Measurements from ENCODE around the gene OR6C75.

Gene OR6C75

DNA sequence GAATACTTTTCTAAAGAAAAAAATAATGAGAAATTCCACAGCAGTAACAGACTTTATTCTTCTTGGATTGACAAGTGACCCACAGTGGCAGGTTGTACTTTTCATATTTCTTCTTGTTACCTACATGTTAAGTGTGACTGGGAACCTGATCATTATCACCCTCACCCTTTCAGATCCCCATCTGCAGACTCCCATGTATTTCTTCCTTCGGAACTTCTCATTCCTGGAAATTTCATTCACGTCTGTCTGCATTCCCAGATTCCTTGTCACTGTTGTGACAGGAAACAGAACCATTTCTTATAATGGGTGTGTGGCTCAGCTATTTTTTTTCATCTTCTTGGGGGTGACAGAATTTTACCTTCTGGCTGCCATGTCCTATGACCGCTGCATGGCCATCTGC is 2.3 kb downstream of the OR6C75 start:
- Histone ChIP-seq H3K36me3 (ENCODE audit: control insufficient read depth, insufficient read depth, low read length) (no peaks in the 10 kb centered on the region), H3K4me3 (replicated peaks; ENCODE audit: low read depth, low read length) (no peak overlapping the region), H3K27me3 (replicated peaks; ENCODE audit: control insufficient read depth, insufficient read depth, low read length) (no peaks in the 10 kb centered on the region)
- no peak for DNase-seq (ENCODE audit: extremely low read depth, insufficient read length)
- no peak for TF ChIP-seq CTCF (IDR thresholded peaks at IDR 0.05; ENCODE audit: insufficient read depth, low read length, poor library complexity, severe bottlenecking)

- H3K27me3 ChIP-seq (replicated peaks; ENCODE audit: control insufficient read depth, insufficient read depth, low read length): no peaks in the 10 kb centered on the region
- no peak overlapping the region for H3K4me3 ChIP-seq (replicated peaks; ENCODE audit: low read depth, low read length)
- TF ChIP-seq CTCF (IDR thresholded peaks at IDR 0.05; ENCODE audit: insufficient read depth, low read length, poor library complexity, severe bottlenecking): no peak
- DNase-seq (ENCODE audit: extremely low read depth, insufficient read length): no peak
- H3K36me3 ChIP-seq (ENCODE audit: control insufficient read depth, insufficient read depth, low read length): no peaks in the 10 kb centered on the region
Measured at GRCh38 chr12:55372521-55372920, 9.7 kb downstream of the OR6C75 start.

GRCh38 chr12:55385891-55386290 is 23.1 kb downstream of the OR6C75 start:
- Histone ChIP-seq H3K27me3 (replicated peaks; ENCODE audit: control insufficient read depth, insufficient read depth, low read length) (no peaks in the 10 kb centered on the region), H3K36me3 (ENCODE audit: control insufficient read depth, insufficient read depth, low read length) (no peaks in the 10 kb centered on the region), H3K4me3 (replicated peaks; ENCODE audit: low read depth, low read length) (no peak overlapping the region)
- DNase-seq (ENCODE audit: extremely low read depth, insufficient read length): no peak
- no peak for TF ChIP-seq CTCF (IDR thresholded peaks at IDR 0.05; ENCODE audit: insufficient read depth, low read length, poor library complexity, severe bottlenecking)

- no peak for TF ChIP-seq CTCF (IDR thresholded peaks at IDR 0.05; ENCODE audit: insufficient read depth, low read length, poor library complexity, severe bottlenecking)
- Histone ChIP-seq H3K27me3 (replicated peaks; ENCODE audit: control insufficient read depth, insufficient read depth, low read length) (no peaks in the 10 kb centered on the region), H3K36me3 (ENCODE audit: control insufficient read depth, insufficient read depth, low read length) (no peaks in the 10 kb centered on the region), H3K4me3 (replicated peaks; ENCODE audit: low read depth, low read length) (no peak overlapping the region)
- no peak for DNase-seq (ENCODE audit: extremely low read depth, insufficient read length)
Measured at GRCh38 chr12:55392032-55392795, 29.4 kb downstream of the OR6C75 start.

- TF ChIP-seq CTCF (IDR thresholded peaks at IDR 0.05; ENCODE audit: insufficient read depth, low read length, poor library complexity, severe bottlenecking): no peak
- Histone ChIP-seq H3K27me3 (replicated peaks; ENCODE audit: control insufficient read depth, insufficient read depth, low read length) (no peaks in the 10 kb centered on the region; the same call in 1 of the 2 replicates), H3K36me3 (ENCODE audit: control insufficient read depth, insufficient read depth, low read length) (no peaks in the 10 kb centered on the region), H3K4me3 (replicated peaks; ENCODE audit: low read depth, low read length) (no peak overlapping the region)
- no peak for DNase-seq (ENCODE audit: extremely low read depth, insufficient read length)
Measured at GRCh38 chr12:55396326-55396725, 33.6 kb downstream of the OR6C75 start.

All from GM06990 (cell line).